ENCODE results near the gene SLCO3A1. TPM values are rescaled to one million over a fixed set of nuclear protein-coding genes. Genes with fewer than 3 reads are reported as not detected.
A peak's percentile ranks its signal among the peaks of the same experiment; 100 is the strongest.

SLCO3A1 gene
- total and polyA plus RNA-seq, 12 donors, result 33.9 to 57.2 (median 46.4) TPM

- ATAC-seq, result peak in 1 of 8 donors; percentile 5
- no peak for DNase-seq
- Histone ChIP-seq H3K9me3 (no peaks in the 10 kb centered on the region), H3K27ac (peak overlapping the region in 9 of 10 donors; percentile 40 to 82 (median 57)), H3K36me3 (peaks cover 0 to 7% (median 2%) of the 10 kb centered on the region in 9 donors), H3K4me1 (peaks cover 29 to 96% (median 88%) of the 10 kb centered on the region in 9 donors), H3K27me3 (no peaks in the 10 kb centered on the region), H3K4me3 (peak overlapping the region in 2 of 10 donors; percentile 9 to 11)
- no peak for TF ChIP-seq CTCF (IDR thresholded peaks at IDR 0.05)
- 48 to 60% methylated on average over 12 of the region's 12 CpGs for WGBS, 2 donors
- intact Hi-C loops (cut with DNase I), result loop anchor here in 1 of 10 donors (5.0 kb wide), 1 partner anchor 35 kb away; no protein-coding TSS in a partner anchor
Measured at GRCh38 chr15:91921843-91922198, 68.3 kb downstream of the SLCO3A1 start.

DNA sequence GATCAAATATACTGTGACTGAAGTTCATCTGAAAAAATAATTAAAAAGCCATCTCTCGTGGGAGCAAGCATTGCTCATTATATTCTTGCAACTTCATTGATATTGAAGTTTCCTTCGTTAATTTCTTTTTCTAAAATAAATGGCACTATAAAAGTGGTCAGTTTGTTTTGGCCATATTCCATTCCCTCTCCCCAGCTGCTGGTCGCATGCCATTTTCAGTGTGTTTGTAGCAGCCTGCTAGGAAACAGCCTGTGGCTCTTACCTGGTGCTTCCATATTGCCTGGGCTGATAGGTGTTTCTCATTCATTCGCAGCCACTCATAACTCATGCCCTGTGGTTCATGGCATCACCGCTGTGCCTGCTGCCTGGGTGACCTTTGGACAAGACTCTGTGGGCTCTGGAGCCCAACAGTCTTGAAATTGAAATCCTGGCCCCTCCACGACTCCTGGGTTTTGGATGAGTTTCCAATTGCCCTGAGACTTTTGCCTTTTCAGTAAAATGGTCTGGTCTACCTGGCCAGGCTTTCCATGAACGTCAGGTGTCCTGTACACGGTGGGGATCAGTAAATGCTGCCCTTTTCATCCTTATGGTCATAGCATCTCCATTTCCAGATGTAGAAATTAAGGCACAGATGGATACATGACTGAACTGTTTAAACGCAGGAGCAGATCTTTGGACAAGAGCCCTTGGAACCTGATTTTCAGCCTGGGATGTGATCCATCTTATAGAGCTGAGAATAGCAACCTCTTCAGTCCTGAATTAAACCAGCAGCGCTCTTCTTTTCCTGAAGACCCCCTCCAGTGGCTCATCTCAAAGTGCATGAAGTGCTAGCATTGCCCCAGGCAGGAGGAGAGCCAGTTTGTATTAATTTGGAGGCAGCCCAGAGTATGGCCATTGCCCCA, 69.4 kb downstream of the SLCO3A1 start:
- Histone ChIP-seq H3K27ac (peak overlapping the region in 9 of 10 donors; percentile 4 to 82 (median 57)), H3K27me3 (no peaks in the 10 kb centered on the region), H3K4me1 (peaks cover 32 to 100% (median 92%) of the 10 kb centered on the region in 9 donors), H3K9me3 (no peaks in the 10 kb centered on the region), H3K36me3 (no peaks in the 10 kb centered on the region), H3K4me3 (no peak overlapping the region)
- TF ChIP-seq CTCF (IDR thresholded peaks at IDR 0.05), result peak in 3 of 9 donors; percentile 15 to 19 (median 17)
- 48 to 58% methylated on average over 10 of the region's 10 CpGs for WGBS, 2 donors
- DNase-seq, result no peak
- ATAC-seq, result peak in 4 of 8 donors; percentile 3 to 26 (median 16)
- intact Hi-C loops (cut with DNase I), result loop anchor here in 1 of 10 donors (5.0 kb wide), 1 partner anchor 36 kb away; no protein-coding TSS in a partner anchor

DNA sequence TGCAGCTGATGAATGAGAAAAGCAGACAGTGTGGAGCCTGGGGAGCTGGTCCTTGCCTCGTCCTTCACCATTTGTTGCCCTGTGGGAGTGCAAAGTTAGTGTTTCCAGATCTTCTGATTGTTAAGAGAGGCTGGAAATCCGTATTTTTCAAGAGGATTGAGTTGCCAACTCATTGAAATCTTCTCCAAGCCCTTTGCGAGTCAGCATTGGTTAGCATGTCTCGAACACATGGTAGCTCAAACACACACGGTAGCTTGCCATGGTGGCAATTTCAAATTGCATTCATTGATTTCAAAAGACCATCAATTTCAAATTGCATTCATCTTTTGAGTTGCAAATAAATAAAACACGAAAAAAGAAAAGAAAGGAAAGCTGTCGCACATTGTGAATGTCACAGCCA, 70.7 kb downstream of the SLCO3A1 start:
- no peaks in the 10 kb centered on the region for H3K9me3 ChIP-seq
- ATAC-seq (no peak), DNase-seq (no peak)
- H3K27me3 ChIP-seq, result no peaks in the 10 kb centered on the region
- no peak for TF ChIP-seq CTCF (IDR thresholded peaks at IDR 0.05)
- peaks cover 32 to 100% (median 92%) of the 10 kb centered on the region in 9 donors for H3K4me1 ChIP-seq
- H3K27ac ChIP-seq, result peak overlapping the region in 7 of 10 donors; percentile 12 to 78 (median 51)
- H3K4me3 ChIP-seq, result no peak overlapping the region
- intact Hi-C loops (cut with DNase I), result loop anchor here in 1 of 10 donors (5.0 kb wide), 1 partner anchor 37 kb away; no protein-coding TSS in a partner anchor
- H3K36me3 ChIP-seq, result no peaks in the 10 kb centered on the region
- 78 to 82% methylated on average over 7 of the region's 7 CpGs for WGBS, 2 donors

DNA sequence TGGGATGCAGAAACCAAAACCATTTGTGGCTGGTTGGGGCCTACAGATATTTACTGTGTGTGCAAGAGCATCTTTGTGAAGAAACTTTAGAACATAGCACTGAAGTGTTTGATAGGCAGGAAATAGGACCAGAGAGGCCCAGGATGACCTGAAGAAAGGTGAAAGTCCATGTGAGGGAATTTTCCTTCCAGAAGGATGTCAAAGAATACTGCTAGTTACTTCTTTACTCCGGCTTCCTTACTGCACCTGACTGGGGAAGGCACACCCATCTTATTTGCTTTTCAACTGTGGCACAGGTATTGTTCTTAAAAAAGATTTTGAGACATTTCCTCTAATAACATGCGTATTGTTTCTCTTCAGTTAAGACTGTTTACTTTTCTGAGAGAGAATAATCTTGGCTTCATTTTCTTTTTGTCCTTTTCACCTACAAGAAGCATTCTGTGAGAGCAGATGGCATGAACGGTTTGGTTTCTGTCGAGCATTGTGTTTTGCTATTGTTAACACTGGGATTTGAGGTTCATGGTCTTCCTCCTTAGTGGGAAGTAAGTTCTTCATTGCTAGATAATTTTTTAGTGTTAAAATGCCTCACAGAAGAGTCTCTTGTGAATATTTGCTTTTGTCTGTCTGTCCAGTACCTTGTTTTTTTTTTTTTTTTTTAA, 71.5 kb downstream of the SLCO3A1 start:
- intact Hi-C loops (cut with DNase I), result loop anchor here in 6 of 10 donors (5.0 kb wide), 3 partner anchors 38 to 73 kb away; partner anchors contain the start of gene SLCO3A1 (in 4 of the 6)
- peak overlapping the region in 6 of 10 donors; percentile 10 to 61 (median 50) for H3K27ac ChIP-seq
- no peaks in the 10 kb centered on the region for H3K27me3 ChIP-seq
- H3K4me1 ChIP-seq, result peaks cover 31 to 100% (median 90%) of the 10 kb centered on the region in 9 donors
- H3K36me3 ChIP-seq, result no peaks in the 10 kb centered on the region
- DNase-seq (no peak), ATAC-seq (no peak)
- no peak overlapping the region for H3K4me3 ChIP-seq
- H3K9me3 ChIP-seq, result no peaks in the 10 kb centered on the region
- no peak for TF ChIP-seq CTCF (IDR thresholded peaks at IDR 0.05)
- WGBS, 2 donors, result 67 to 80% methylated on average over 4 of the region's 4 CpGs

Data from heart right ventricle (tissue), 16 donors.